SK-N-DZ (cell line): Measurements from ENCODE around the gene XYLT1. TPM values are rescaled to one million over a fixed set of nuclear protein-coding genes. Genes with fewer than 3 reads are reported as not detected.
"Not testable (repeated sequence)": the region's sequence is repeated elsewhere in the genome, so short reads cannot be mapped to it uniquely, and the experiment has no call there.

ENCODE experiments used
- DNase-seq: peaks from one replicate; pipeline ENCODE4 v3.0.0-alpha.2; 2015; ENCODE audit warnings: low spot score
- polyA plus RNA-seq, 2 experiments: library from polyadenylated mRNA; depleted of rRNA; stranded (reverse); fragments of >200 nt; gene quantifications; 2 replicates each; pipeline ENCODE4 v1.2.3, GENCODE V29; 2014

Gene XYLT1
- 1.6 TPM in 2 replicates for polyA plus RNA-seq (2014; cell fraction: cytosol; rRNA removed)
- 1.2 and 1.4 TPM in 2 replicates for polyA plus RNA-seq (2014; cell fraction: nucleus; rRNA removed)

GRCh38 chr16:17470908-17471718 lies at the start of gene XYLT1:
Gene XYLT1, minus strand, starts transcription at chr16:17470960. Its CDS starts 164 bp downstream, at chr16:17470796.
- peak; percentile 31 for DNase-seq

GRCh38 chr16:17520111-17520510 lies 49.4 kb upstream of the XYLT1 start:
- DNase-seq: no peak

GRCh38 chr16:17519101-17519955 lies 48.6 kb upstream of the XYLT1 start:
- no peak for DNase-seq

- DNase-seq: no peak
Measured at GRCh38 chr16:17518441-17518840, 47.7 kb upstream of the XYLT1 start.

- no peak for DNase-seq
Measured at GRCh38 chr16:17515421-17516210, 44.9 kb upstream of the XYLT1 start.

GRCh38 chr16:17512636-17513220 lies 42.0 kb upstream of the XYLT1 start:
- no peak for DNase-seq

GRCh38 chr16:17511340-17511739 lies 40.6 kb upstream of the XYLT1 start:
- no peak for DNase-seq

GRCh38 chr16:17510567-17510966 lies 39.8 kb upstream of the XYLT1 start:
- DNase-seq: no peak

- DNase-seq: no peak
Measured at GRCh38 chr16:17509194-17509593, 38.4 kb upstream of the XYLT1 start.

GRCh38 chr16:17508303-17508702 lies 37.5 kb upstream of the XYLT1 start:
- DNase-seq: no peak

GRCh38 chr16:17507516-17507915 lies 36.8 kb upstream of the XYLT1 start:
- not testable (repeated sequence) for DNase-seq

- DNase-seq: not testable (repeated sequence)
Measured at GRCh38 chr16:17505828-17506227, 35.1 kb upstream of the XYLT1 start.

- DNase-seq: no peak
Measured at GRCh38 chr16:17504050-17504449, 33.3 kb upstream of the XYLT1 start.

- DNase-seq: no peak
Measured at GRCh38 chr16:17503331-17503730, 32.6 kb upstream of the XYLT1 start.

GRCh38 chr16:17501321-17501720 lies 30.6 kb upstream of the XYLT1 start:
- no peak for DNase-seq

- no peak for DNase-seq
Measured at GRCh38 chr16:17499223-17499902, 28.6 kb upstream of the XYLT1 start.

- DNase-seq: no peak
Measured at GRCh38 chr16:17497648-17498047, 26.9 kb upstream of the XYLT1 start.

- DNase-seq: no peak
Measured at GRCh38 chr16:17496891-17497290, 26.1 kb upstream of the XYLT1 start.

- no peak for DNase-seq
Measured at GRCh38 chr16:17493012-17493411, 22.3 kb upstream of the XYLT1 start.

- DNase-seq: no peak
Measured at GRCh38 chr16:17491140-17491662, 20.4 kb upstream of the XYLT1 start.
